ENCODE results near the gene ACP6. TPM values are rescaled to one million over a fixed set of nuclear protein-coding genes. Genes with fewer than 3 reads are reported as not detected.

Gene ACP6
- polyA plus RNA-seq, 3 donors, result 2.0 to 4.1 (median 2.1) TPM

GRCh38 chr1:147654511-147654910 is 15.8 kb downstream of the ACP6 start:
- Mint-ChIP-seq H3K27me3 (ENCODE audit: low read depth in 3 of 3) (peaks cover 0 to 3% (median 0%) of the 10 kb centered on the region in 3 donors), H3K4me3 (no peak overlapping the region), H3K9me3 (no peaks in the 10 kb centered on the region), H3K27ac (no peak overlapping the region), H3K4me1 (peaks cover 7% of the 10 kb centered on the region), H3K36me3 (peaks cover 7 to 9% of the 10 kb centered on the region in 2 donors)
- Histone ChIP-seq H3K27me3 (ENCODE audit: control insufficient read depth in 2 of 2, insufficient read depth in 2 of 2, low read length in 2 of 2) (no peaks in the 10 kb centered on the region), H3K4me3 (replicated peaks in 1 of 3; ENCODE audit: low read depth in 2 of 3, low read length in 3 of 3) (no peak overlapping the region), H3K36me3 (replicated peaks in 1 of 2; ENCODE audit: control insufficient read depth in 1 of 2, insufficient read depth in 2 of 2, low read length in 2 of 2) (no peaks in the 10 kb centered on the region), H2AFZ (ENCODE audit: insufficient read depth, low read depth, low read length, poor library complexity, severe bottlenecking) (no peak overlapping the region), H3K9me3 (replicated peaks in 1 of 2; ENCODE audit: control insufficient read depth in 1 of 2, insufficient read depth in 1 of 2, low read length in 2 of 2) (no peaks in the 10 kb centered on the region), H3K9ac (ENCODE audit: insufficient read depth, low read length, poor library complexity, severe bottlenecking) (no peak overlapping the region), H3K27ac (ENCODE audit: low read depth in 1 of 2, low read length in 2 of 2) (no peak overlapping the region), H3K79me2 (ENCODE audit: insufficient read depth, low read length) (no peaks in the 10 kb centered on the region), H3K4me2 (replicated peaks; ENCODE audit: extremely low read depth, low read length, poor library complexity, severe bottlenecking) (no peak overlapping the region), H3K4me1 (ENCODE audit: control insufficient read depth in 1 of 2, insufficient read depth in 2 of 2, low read length in 2 of 2) (peaks cover 4 to 10% of the 10 kb centered on the region in 2 donors), H4K20me1 (ENCODE audit: insufficient read depth, low read length) (no peaks in the 10 kb centered on the region)
- WGBS (ENCODE audit: insufficient coverage), result 94% methylated on average over 2 of the region's 5 CpGs
- intact Hi-C loops (cut with micrococcal nuclease), result no loop called here
- DNase-seq, result no peak
- TF ChIP-seq, protein P1, sequence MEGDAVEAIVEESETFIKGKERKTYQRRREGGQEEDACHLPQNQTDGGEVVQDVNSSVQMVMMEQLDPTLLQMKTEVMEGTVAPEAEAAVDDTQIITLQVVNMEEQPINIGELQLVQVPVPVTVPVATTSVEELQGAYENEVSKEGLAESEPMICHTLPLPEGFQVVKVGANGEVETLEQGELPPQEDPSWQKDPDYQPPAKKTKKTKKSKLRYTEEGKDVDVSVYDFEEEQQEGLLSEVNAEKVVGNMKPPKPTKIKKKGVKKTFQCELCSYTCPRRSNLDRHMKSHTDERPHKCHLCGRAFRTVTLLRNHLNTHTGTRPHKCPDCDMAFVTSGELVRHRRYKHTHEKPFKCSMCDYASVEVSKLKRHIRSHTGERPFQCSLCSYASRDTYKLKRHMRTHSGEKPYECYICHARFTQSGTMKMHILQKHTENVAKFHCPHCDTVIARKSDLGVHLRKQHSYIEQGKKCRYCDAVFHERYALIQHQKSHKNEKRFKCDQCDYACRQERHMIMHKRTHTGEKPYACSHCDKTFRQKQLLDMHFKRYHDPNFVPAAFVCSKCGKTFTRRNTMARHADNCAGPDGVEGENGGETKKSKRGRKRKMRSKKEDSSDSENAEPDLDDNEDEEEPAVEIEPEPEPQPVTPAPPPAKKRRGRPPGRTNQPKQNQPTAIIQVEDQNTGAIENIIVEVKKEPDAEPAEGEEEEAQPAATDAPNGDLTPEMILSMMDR (IDR thresholded peaks at IDR 0.05), result no peak

- Histone ChIP-seq H2AFZ (ENCODE audit: insufficient read depth, low read depth, low read length, poor library complexity, severe bottlenecking) (no peak overlapping the region), H3K36me3 (replicated peaks in 1 of 2; ENCODE audit: control insufficient read depth in 1 of 2, insufficient read depth in 2 of 2, low read length in 2 of 2) (no peaks in the 10 kb centered on the region), H3K27me3 (ENCODE audit: control insufficient read depth in 2 of 2, insufficient read depth in 2 of 2, low read length in 2 of 2) (no peaks in the 10 kb centered on the region), H3K9me3 (replicated peaks in 1 of 2; ENCODE audit: control insufficient read depth in 1 of 2, insufficient read depth in 1 of 2, low read length in 2 of 2) (no peaks in the 10 kb centered on the region), H3K4me1 (ENCODE audit: control insufficient read depth in 1 of 2, insufficient read depth in 2 of 2, low read length in 2 of 2) (peaks cover 17 to 26% of the 10 kb centered on the region in 2 donors), H3K27ac (ENCODE audit: low read depth in 1 of 2, low read length in 2 of 2) (no peak overlapping the region), H4K20me1 (ENCODE audit: insufficient read depth, low read length) (no peaks in the 10 kb centered on the region), H3K9ac (ENCODE audit: insufficient read depth, low read length, poor library complexity, severe bottlenecking) (no peak overlapping the region), H3K4me3 (replicated peaks in 1 of 3; ENCODE audit: low read depth in 2 of 3, low read length in 3 of 3) (no peak overlapping the region), H3K4me2 (replicated peaks; ENCODE audit: extremely low read depth, low read length, poor library complexity, severe bottlenecking) (no peak overlapping the region), H3K79me2 (ENCODE audit: insufficient read depth, low read length) (no peaks in the 10 kb centered on the region)
- WGBS (ENCODE audit: insufficient coverage), result 100% methylated on average over 1 of the region's 3 CpGs
- TF ChIP-seq, protein P1 (IDR thresholded peaks at IDR 0.05), result no peak
- peaks cover 7 to 9% of the 10 kb centered on the region in 2 donors for H3K36me3 Mint-ChIP-seq
- H3K4me3 Mint-ChIP-seq, result no peak overlapping the region
- peaks cover 21% of the 10 kb centered on the region for H3K4me1 Mint-ChIP-seq
- no peak for DNase-seq
- intact Hi-C loops (cut with micrococcal nuclease), result no loop called here
- H3K27me3 Mint-ChIP-seq (ENCODE audit: low read depth in 3 of 3), result peaks cover 0 to 2% (median 0%) of the 10 kb centered on the region in 3 donors
- H3K9me3 Mint-ChIP-seq, result no peaks in the 10 kb centered on the region
- H3K27ac Mint-ChIP-seq, result peak overlapping the region in 1 of 7 donors; percentile 87
These were observed 18.0 kb downstream of the ACP6 start for GRCh38 chr1:147652306-147652705.
